ENCODE measurements around the gene PTPRN2.
A peak's percentile ranks its signal among the peaks of the same experiment; 100 is the strongest.

Gene PTPRN2

DNA sequence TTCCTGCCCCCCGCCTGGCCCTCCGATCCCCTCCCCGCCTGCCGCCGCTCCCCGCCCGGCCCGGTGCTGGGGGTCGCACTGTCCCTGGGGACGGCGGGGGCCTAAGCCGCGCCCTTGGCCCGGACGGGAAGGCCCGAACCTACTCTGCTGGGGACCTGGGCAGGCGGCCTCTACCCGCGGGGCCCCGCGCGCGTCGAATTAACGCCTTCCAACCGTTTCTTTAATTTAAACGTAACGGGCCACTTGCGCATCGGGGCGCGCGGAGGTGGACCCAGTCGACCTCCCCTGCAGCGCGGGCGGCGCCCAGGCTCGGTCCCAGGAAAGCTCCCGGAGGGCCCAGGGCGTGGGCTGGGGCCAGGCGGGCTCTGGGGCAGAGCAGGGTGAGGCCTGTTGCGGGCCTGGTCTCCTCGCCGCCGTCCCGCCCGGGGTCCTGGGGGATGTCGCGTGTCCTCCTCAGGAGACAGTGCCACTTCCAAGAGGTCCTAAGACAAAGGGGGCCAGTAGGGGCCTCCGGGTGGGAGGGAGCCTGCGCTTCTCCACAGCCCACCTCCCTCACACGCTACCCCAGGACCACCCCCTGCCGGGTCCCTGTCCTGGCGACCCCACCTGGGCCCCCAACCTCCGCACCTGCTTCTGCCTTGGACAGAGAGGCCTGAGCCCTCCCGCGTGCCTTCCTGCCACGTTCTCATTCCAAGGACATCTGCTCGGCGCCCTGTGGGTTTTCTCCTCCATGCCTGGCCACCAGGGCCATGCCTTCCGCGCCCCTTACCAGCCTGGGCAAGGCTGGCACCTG lies 658 bp upstream of the PTPRN2 start:
- Mint-ChIP-seq H3K27me3 (peaks cover 36% of the 10 kb centered on the region), H3K4me3 (peak overlapping the region; percentile 58), H3K4me1 (peaks cover 15% of the 10 kb centered on the region), H3K27ac (no peak overlapping the region), H3K9me3 (peaks cover 8% of the 10 kb centered on the region), H3K36me3 (no peaks in the 10 kb centered on the region)

- Mint-ChIP-seq H3K4me1 (peaks cover 15% of the 10 kb centered on the region), H3K4me3 (no peak overlapping the region), H3K27ac (no peak overlapping the region), H3K9me3 (peaks cover 4% of the 10 kb centered on the region), H3K36me3 (no peaks in the 10 kb centered on the region), H3K27me3 (peaks cover 42% of the 10 kb centered on the region)
Observed at GRCh38 chr7:158586499-158587161, 993 bp downstream of the PTPRN2 start.

DNA sequence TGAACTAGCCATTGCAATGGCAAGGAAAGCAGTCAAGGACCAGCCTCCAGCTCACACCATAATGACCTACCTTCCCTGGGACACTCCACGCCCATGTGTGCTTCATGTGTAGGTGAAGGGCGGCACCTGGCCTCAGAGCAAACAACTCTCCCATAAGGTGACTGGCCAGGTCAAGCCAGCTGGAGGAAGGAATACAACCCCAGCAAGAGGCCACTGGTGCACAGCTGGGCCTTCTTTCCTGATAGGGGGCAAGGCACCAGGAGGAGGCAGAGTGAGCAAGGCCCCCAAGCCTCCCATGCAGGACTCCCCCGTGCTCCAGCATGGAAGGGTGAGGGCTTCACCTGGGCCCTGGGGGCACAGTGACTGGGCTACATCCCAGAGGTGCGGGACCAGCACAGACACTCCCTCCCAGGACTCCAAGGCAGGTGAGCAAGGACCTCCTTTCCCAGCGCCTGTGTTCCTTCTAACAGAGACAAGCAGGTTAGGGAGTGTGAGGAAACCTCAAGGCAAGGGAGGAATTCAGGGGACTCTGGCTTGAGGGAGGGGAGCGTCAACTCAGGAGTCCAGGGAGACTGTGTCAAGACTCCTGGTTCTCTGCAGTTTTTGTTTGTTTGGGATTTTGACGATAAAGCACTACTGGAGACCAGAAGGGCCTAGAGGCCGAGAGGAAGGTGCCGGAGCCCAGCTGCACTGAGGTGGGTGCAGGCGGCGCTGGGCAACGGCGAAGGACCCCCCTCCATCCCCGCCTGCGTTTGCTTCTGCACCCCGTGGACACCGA lies 1.7 kb downstream of the PTPRN2 start:
- no peak overlapping the region for H3K27ac Mint-ChIP-seq
- H3K27me3 Mint-ChIP-seq, result peaks cover 44% of the 10 kb centered on the region
- H3K36me3 Mint-ChIP-seq, result no peaks in the 10 kb centered on the region

DNA sequence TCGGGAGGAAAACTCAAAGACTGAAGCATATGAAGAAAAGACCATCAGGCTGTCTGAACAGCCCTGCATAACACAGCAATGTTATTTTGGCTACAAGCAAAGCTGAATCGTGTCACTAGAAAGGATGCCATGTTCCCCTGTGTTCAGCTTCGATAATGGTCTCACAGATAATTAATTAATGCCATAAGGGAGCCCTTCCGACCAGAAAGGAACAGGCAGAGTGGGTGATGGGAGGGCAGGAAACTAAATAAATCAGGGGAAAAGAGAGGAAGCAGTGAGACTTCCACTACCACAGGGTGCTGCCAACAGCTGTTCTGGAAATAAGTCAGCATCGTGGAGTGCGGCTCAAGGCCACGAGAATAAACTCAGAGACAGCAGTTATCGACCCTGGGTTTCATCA lies 3.2 kb downstream of the PTPRN2 start:
- Mint-ChIP-seq H3K36me3 (no peaks in the 10 kb centered on the region), H3K27ac (no peak overlapping the region), H3K4me1 (peaks cover 15% of the 10 kb centered on the region), H3K27me3 (peaks cover 38% of the 10 kb centered on the region), H3K4me3 (no peak overlapping the region), H3K9me3 (peaks cover 4% of the 10 kb centered on the region)

More for the DNA sequence above, 1.7 kb downstream of the PTPRN2 start:
- H3K4me1 Mint-ChIP-seq, result peaks cover 15% of the 10 kb centered on the region
- H3K4me3 Mint-ChIP-seq, result peak overlapping the region; percentile 56
- peaks cover 4% of the 10 kb centered on the region for H3K9me3 Mint-ChIP-seq

DNA sequence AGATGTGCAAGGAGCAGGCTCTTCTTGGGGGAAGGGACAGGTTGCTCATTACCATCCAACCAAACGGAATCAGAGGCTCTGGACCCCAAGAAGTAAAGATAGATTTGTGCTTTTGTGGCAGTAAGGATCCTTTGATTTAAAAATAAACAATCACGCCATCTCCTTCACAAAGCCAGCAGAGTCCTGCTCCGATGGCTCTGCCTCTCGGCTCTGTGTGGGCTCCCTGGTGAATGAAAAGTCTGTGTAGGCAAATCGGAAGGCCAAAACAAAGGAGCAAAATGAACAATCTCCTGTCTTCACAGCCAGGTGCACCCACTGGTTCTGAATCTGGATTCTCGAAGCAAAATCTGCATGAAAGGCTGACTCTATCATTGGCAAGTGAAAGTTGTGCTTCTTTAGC lies 3.8 kb downstream of the PTPRN2 start:
- Mint-ChIP-seq H3K36me3 (no peaks in the 10 kb centered on the region), H3K4me3 (no peak overlapping the region), H3K9me3 (peaks cover 4% of the 10 kb centered on the region), H3K27ac (no peak overlapping the region), H3K27me3 (peaks cover 34% of the 10 kb centered on the region), H3K4me1 (peaks cover 15% of the 10 kb centered on the region)

- no peak overlapping the region for H3K27ac Mint-ChIP-seq
- H3K4me1 Mint-ChIP-seq, result peaks cover 15% of the 10 kb centered on the region
- H3K36me3 Mint-ChIP-seq, result no peaks in the 10 kb centered on the region
- peaks cover 4% of the 10 kb centered on the region for H3K9me3 Mint-ChIP-seq
- no peak overlapping the region for H3K4me3 Mint-ChIP-seq
- H3K27me3 Mint-ChIP-seq, result peaks cover 31% of the 10 kb centered on the region
Observed at GRCh38 chr7:158583143-158583542, 4.5 kb downstream of the PTPRN2 start.

- peaks cover 31% of the 10 kb centered on the region for H3K27me3 Mint-ChIP-seq
- no peak overlapping the region for H3K4me3 Mint-ChIP-seq
- H3K9me3 Mint-ChIP-seq, result peaks cover 4% of the 10 kb centered on the region
- no peak overlapping the region for H3K27ac Mint-ChIP-seq
- no peaks in the 10 kb centered on the region for H3K36me3 Mint-ChIP-seq
- H3K4me1 Mint-ChIP-seq, result peaks cover 15% of the 10 kb centered on the region
Observed at GRCh38 chr7:158582089-158582456, 5.5 kb downstream of the PTPRN2 start.

DNA sequence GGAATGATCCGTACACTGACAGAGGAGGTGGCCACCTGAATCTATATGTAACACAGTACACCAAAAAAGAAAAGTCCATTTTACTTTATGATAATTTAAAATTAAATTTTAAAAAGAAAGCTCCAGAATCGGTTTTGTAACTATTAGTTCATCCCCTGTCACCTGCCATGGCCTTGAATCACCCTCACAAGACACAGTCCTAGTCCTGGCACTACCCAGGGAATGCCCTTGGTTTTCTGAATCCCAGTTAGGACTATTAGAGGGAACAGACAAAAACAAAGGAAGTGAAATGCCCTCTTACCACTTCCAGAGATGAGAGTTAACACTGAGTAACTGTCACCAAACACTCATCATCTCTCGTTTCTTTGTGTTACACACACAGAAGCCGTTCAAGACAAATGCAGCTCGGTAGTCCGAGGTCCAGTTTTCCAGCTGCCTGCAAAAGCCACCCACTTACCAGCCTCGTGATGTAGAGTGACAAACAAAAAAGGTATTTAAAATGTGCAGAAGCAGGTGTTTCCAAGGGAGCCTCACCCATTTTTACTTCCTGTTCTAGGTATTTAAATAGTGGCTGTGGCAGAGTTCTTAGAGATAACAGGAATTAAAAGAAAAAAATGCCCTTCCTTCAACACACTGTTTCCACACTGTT lies 6.1 kb downstream of the PTPRN2 start:
- Mint-ChIP-seq H3K27me3 (peaks cover 31% of the 10 kb centered on the region), H3K9me3 (peaks cover 4% of the 10 kb centered on the region), H3K4me3 (no peak overlapping the region), H3K4me1 (peaks cover 15% of the 10 kb centered on the region), H3K36me3 (no peaks in the 10 kb centered on the region), H3K27ac (no peak overlapping the region)

DNA sequence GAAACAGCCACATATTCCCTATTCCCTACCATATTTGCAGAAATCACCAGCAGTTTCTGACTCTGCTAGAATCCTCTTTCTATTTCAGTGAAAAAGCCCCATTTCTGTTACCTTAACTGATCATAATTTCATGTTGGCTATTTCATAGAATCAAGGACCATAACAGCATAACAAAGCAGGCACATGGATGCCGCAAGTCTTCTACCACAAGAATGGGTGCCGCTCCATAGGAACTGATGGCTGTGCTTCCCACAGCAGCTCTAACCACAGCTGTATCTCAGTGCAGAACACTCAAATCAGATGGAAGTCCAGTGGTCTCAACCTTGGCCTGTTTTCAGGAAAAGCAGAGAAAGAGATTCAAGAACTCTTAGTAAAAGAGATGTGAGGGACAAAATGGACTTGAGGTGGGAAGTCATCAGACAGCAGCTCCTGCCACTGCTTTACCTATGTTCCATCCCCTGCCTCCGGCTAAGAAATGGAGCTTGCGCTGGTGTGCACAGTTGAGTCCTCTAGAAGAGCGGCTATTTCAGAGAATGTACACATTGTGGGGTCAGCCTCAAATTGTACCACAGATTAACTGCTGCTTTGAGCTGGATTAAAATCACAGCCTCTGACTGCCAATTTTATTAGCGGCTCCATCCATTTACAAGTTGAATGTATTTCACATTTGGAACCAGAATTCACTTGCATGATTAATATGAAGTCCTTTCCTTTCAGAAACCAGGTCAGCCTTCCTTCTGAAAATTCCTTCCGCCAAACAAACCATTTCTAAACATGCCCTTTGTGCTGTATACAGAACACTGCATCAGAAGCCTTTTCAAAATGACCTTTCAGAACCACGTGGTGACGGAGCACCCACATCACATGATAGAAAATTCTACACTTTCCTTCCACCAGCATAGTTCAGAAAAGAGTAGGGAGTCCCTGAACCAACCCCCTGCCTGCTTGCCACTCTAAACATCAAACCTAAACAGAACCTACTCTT lies 7.7 kb downstream of the PTPRN2 start:
- no peak overlapping the region for H3K4me3 Mint-ChIP-seq
- H3K27me3 Mint-ChIP-seq, result peaks cover 20% of the 10 kb centered on the region
- no peak overlapping the region for H3K27ac Mint-ChIP-seq
- peaks cover 4% of the 10 kb centered on the region for H3K9me3 Mint-ChIP-seq
- H3K36me3 Mint-ChIP-seq, result no peaks in the 10 kb centered on the region
- peaks cover 5% of the 10 kb centered on the region for H3K4me1 Mint-ChIP-seq

DNA sequence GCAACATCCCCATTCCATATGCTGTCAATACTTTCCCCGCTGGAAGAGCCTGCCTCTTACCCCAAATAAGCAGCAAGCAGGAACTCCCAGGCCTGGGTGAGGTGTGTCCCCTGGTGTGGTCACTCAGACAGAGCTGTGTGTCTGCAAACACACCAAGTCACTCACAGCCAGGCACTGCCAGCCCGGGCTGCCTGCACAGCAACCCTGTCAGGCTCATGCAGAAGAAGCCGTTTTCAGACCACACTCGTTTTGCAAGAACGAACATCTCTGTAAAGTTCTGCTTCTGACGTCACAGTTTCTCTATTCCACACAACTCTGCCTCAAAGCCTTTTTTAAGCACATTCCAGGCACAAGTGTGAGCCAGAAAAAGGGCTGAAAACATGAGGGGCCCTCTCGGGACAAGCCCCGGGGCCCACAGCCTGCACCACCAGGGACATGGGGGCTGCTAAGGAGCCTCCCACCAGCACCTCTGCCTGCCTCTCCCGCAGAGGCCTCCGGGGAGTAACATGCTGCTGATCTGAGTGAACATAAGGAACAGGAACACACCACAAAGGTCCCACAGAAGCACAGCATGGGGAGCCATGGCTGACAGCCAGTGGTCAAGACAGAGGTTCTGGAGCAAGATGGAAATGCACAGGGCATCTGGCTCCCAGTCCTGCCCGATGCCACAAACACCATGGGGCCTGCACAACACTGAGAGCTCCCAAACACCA lies 11.4 kb downstream of the PTPRN2 start:
- H3K27ac Mint-ChIP-seq, result no peak overlapping the region
- no peaks in the 10 kb centered on the region for H3K9me3 Mint-ChIP-seq
- H3K27me3 Mint-ChIP-seq, result peaks cover 3% of the 10 kb centered on the region
- no peaks in the 10 kb centered on the region for H3K4me1 Mint-ChIP-seq
- no peaks in the 10 kb centered on the region for H3K36me3 Mint-ChIP-seq
- H3K4me3 Mint-ChIP-seq, result no peak overlapping the region

DNA sequence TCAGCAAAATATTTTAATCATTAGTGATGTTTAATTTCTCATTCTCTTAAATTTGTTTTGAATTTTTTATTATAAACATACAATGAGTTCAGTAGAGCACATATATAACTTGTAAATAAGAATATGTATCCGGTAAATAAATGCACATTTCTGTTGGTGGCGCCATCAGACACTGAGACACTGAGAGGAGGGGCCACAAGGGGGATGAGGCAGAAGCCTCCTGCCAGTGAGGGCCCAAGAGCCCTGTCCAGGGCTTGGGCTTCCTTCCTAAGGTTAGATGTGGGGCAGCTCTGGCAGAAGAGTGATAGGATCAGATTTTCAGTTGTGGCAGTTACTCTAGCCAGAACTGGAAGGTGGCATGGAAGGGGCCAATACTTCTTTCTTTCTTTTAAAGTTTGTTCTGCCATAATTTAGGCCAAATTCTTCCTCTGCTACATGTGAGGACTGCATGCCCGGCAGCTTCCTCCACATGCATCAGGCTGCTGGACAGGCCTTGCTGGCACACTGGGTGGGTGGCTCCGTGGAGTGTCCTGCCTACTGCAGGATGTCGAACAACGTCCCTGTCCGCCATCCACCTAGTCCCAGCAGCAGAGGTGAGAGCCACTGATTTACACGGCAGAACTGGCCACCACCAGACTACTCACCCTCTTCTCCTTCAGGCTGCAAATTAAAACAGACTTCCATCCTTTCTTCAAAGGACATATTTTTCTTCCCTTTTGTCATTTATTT lies 13.2 kb downstream of the PTPRN2 start:
- no peaks in the 10 kb centered on the region for H3K9me3 Mint-ChIP-seq
- no peaks in the 10 kb centered on the region for H3K4me1 Mint-ChIP-seq

DNA sequence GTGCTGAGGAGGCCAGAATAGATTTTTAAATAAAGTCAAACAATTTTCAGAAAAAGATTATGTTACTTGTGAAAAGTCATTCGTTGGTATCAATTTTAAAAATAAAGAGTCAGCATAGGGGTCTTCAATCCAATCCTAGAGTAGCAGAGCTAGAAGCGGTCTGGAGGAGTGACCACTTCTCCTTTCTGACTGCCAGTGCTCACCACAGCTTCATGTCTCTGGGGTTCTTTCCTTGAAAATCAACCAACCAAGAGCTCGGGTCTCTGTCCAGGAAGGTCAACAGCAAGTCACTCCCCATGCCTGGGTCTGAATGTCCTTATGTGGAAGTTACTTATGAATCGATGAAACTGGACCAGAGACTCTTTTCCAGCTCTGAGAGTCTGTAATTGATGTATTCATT lies 14.3 kb downstream of the PTPRN2 start:
- no peaks in the 10 kb centered on the region for H3K9me3 Mint-ChIP-seq
- peaks cover 5% of the 10 kb centered on the region for H3K27me3 Mint-ChIP-seq
- no peak overlapping the region for H3K27ac Mint-ChIP-seq
- H3K36me3 Mint-ChIP-seq, result no peaks in the 10 kb centered on the region
- no peak overlapping the region for H3K4me3 Mint-ChIP-seq
- H3K4me1 Mint-ChIP-seq, result no peaks in the 10 kb centered on the region

More for the DNA sequence above, 13.2 kb downstream of the PTPRN2 start:
- H3K27ac Mint-ChIP-seq, result no peak overlapping the region
- no peak overlapping the region for H3K4me3 Mint-ChIP-seq
- H3K27me3 Mint-ChIP-seq, result peaks cover 4% of the 10 kb centered on the region
- no peaks in the 10 kb centered on the region for H3K36me3 Mint-ChIP-seq

DNA sequence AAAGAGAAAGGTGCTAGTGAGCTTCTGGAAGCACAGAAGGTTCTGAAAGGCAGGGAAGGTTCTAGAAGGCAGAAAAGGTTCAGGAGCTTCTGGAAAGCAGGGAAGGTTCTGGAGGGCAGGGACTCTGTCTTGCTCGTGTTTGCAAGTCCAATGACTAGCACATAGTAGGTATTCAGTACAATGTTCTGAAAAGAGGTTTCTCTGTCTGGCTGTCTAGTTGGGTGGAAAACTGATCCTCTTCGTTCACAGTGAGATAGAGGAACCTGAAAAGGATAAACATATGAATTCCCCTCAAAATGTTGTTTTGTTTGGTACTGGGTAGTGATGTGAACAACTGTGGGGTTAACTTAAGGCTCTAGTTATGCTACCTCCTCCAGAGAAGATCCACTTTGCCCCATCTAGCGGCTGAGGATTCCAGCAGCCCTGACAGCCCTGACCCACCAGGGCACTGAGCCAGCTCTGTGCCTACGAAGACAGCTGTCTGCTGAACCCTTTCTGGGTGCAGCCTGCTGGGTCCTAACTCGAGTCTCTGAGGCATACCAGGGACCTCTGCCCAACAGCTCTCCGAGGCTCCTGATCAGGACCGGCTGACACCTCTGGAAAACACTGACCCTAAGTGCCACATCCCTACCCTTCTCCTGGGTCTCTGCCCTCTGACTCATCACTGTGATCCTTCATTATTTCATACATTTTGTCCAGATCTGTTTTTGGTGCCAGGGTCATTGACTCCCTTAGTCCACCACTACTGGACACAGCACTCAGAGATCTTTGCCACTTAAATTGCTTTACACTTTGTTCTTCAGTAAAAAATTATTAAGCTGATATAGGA lies 15.4 kb downstream of the PTPRN2 start:
- H3K4me1 Mint-ChIP-seq, result no peaks in the 10 kb centered on the region
- no peaks in the 10 kb centered on the region for H3K36me3 Mint-ChIP-seq
- H3K4me3 Mint-ChIP-seq, result no peak overlapping the region
- H3K9me3 Mint-ChIP-seq, result no peaks in the 10 kb centered on the region
- H3K27ac Mint-ChIP-seq, result no peak overlapping the region
- peaks cover 7% of the 10 kb centered on the region for H3K27me3 Mint-ChIP-seq
